GM23338 (cell line): ENCODE data around the gene BCR. TPM values are rescaled to one million over a fixed set of nuclear protein-coding genes. Genes with fewer than 3 reads are reported as not detected.

Experiments used
- ATAC-seq: fragments of 200-7000 bp; cut with Tn5 transposase; 3 replicates; pipeline ENCODE4 v1.9.1; 2020
- DNase-seq: peaks from one replicate; pipeline ENCODE4 v3.0.0-alpha.2; 2015; ENCODE audit warnings: low spot score
- H2AFZ ChIP-seq: fragments of 200-600 bp; sonication (generic); 2 replicates; pipeline ENCODE4 v1.8.0; 2016; ENCODE audit warnings: antibody characterized with exemption, mild to moderate bottlenecking, moderate library complexity
- H3F3A ChIP-seq: fragments of 200-600 bp; sonication (generic); replicated peaks from 2 replicates; pipeline ENCODE4 v1.8.0; 2017; ENCODE audit warnings: antibody characterized with exemption, mixed run types, low read depth
- H3K27ac ChIP-seq: fragments of 200-600 bp; sonication (generic); 2 replicates; pipeline ENCODE4 v1.6.1; 2016; ENCODE audit warnings: low read depth
- H3K27me3 ChIP-seq: fragments of 200-600 bp; sonication (generic); 2 replicates; pipeline ENCODE4 v1.8.0; 2016; ENCODE audit warnings: mild to moderate bottlenecking, mixed run types, moderate library complexity; ENCODE audit not compliant: insufficient read depth
- H3K36me3 ChIP-seq: fragments of 200-600 bp; sonication (generic); 2 replicates; pipeline ENCODE4 v1.8.0; 2016; ENCODE audit warnings: mild to moderate bottlenecking; ENCODE audit not compliant: insufficient read depth
- H3K4me1 ChIP-seq: fragments of 200-600 bp; sonication (generic); 2 replicates; pipeline ENCODE4 v1.8.0; 2016; ENCODE audit warnings: mild to moderate bottlenecking, moderate library complexity; ENCODE audit not compliant: insufficient read depth
- H3K4me2 ChIP-seq: fragments of 200-600 bp; sonication (generic); 2 replicates; pipeline ENCODE4 v1.7.1; 2017; ENCODE audit warnings: mixed run types
- H3K4me3 ChIP-seq: fragments of 200-600 bp; sonication (generic); 2 replicates; pipeline ENCODE4 v1.6.1; 2016; ENCODE audit warnings: mixed run types
- H3K79me2 ChIP-seq: fragments of 200-600 bp; sonication (generic); replicated peaks from 2 replicates; pipeline ENCODE4 v1.8.0; 2017; ENCODE audit warnings: mild to moderate bottlenecking; ENCODE audit not compliant: insufficient read depth
- H3K9me2 ChIP-seq: fragments of 200-600 bp; sonication (generic); 2 replicates; pipeline ENCODE4 v1.8.0; 2017; ENCODE audit not compliant: insufficient read depth
- H4K20me1 ChIP-seq: fragments of 200-600 bp; sonication (generic); replicated peaks from 2 replicates; pipeline ENCODE4 v1.8.0; 2017; ENCODE audit warnings: mild to moderate bottlenecking; ENCODE audit not compliant: insufficient read depth
- H3K27ac Mint-ChIP-seq: 2 replicates; pipeline ENCODE4 v1.8.0; 2020; ENCODE audit warnings: inconsistent platforms, mild to moderate bottlenecking, moderate library complexity, mixed read lengths
- H3K27me3 Mint-ChIP-seq: 3 replicates; pipeline ENCODE4 v1.8.0; 2022; ENCODE audit warnings: low read depth, mild to moderate bottlenecking, moderate library complexity, mixed read lengths, inconsistent platforms; ENCODE audit not compliant: insufficient read depth, poor library complexity
- H3K36me3 Mint-ChIP-seq: 3 replicates; pipeline ENCODE4 v1.8.0; 2021; ENCODE audit warnings: low read depth, mild to moderate bottlenecking, inconsistent platforms, moderate library complexity, mixed read lengths
- H3K4me1 Mint-ChIP-seq: 3 replicates; pipeline ENCODE4 v1.8.0; 2020; ENCODE audit warnings: mild to moderate bottlenecking, inconsistent platforms, mixed read lengths
- H3K4me3 Mint-ChIP-seq: 3 replicates; pipeline ENCODE4 v1.8.0; 2021; ENCODE audit warnings: moderate library complexity, mild to moderate bottlenecking, inconsistent platforms, mixed read lengths
- H3K9me3 Mint-ChIP-seq: 3 replicates; pipeline ENCODE4 v1.8.0; 2020; ENCODE audit warnings: moderate library complexity, mild to moderate bottlenecking, inconsistent platforms, mixed read lengths
- CREB1 ChIP-seq: fragments of 250-450 bp; sonication (Bioruptor Pico); IDR thresholded peaks from 2 replicates; pipeline ENCODE4 v1.5.0; 2020; ENCODE audit warnings: low read depth, mild to moderate bottlenecking, moderate library complexity
- EZH2 ChIP-seq: fragments of 200-600 bp; sonication (generic); IDR thresholded peaks from one replicate; pipeline ENCODE4 v1.8.0; 2017; ENCODE audit warnings: antibody characterized with exemption, mild to moderate bottlenecking, low read depth; ENCODE audit not compliant: unreplicated experiment
- EZH2phosphoT487 ChIP-seq: fragments of 200-600 bp; sonication (generic); IDR thresholded peaks from one replicate; pipeline ENCODE4 v1.8.1; 2018; ENCODE audit warnings: antibody characterized with exemption; ENCODE audit not compliant: unreplicated experiment
- JUNB ChIP-seq: IDR thresholded peaks from one replicate; pipeline ENCODE4 v1.6.1; 2016; ENCODE audit warnings: antibody characterized with exemption; ENCODE audit not compliant: unreplicated experiment
- NANOG ChIP-seq: IDR thresholded peaks from 2 replicates; pipeline ENCODE4 v1.6.1; 2016; ENCODE audit warnings: antibody characterized with exemption, borderline replicate concordance
- POLR2AphosphoS5 ChIP-seq: IDR thresholded peaks from 2 replicates; pipeline ENCODE4 v1.6.1; 2016; ENCODE audit warnings: antibody characterized with exemption, low read depth
- STAT1 ChIP-seq: IDR thresholded peaks from one replicate; pipeline ENCODE4 v1.6.1; 2016; ENCODE audit warnings: antibody characterized with exemption; ENCODE audit not compliant: unreplicated experiment
- ZNF114 ChIP-seq: fragments of 250-450 bp; sonication (Bioruptor Pico); IDR thresholded peaks from 2 replicates; pipeline ENCODE4 v1.5.0; 2020; ENCODE audit warnings: mild to moderate bottlenecking, moderate library complexity
- ZNF331 ChIP-seq: fragments of 250-450 bp; sonication (Bioruptor Pico); IDR thresholded peaks from 2 replicates; pipeline ENCODE4 v1.5.0; 2020; ENCODE audit warnings: low read depth, mild to moderate bottlenecking, moderate library complexity
- polyA plus RNA-seq: library from polyadenylated mRNA; unstranded; fragments of >200 nt; fragmentation: Nextera tagmentation; extraction: Ambion mirVana; gene quantifications from 2 replicates; pipeline ENCODE4 v1.2.1, GENCODE V29; 2016
- total RNA-seq: library from RNA; depleted of rRNA; stranded (reverse); fragments of >200 nt; shearing (Covaris generic); gene quantifications from 2 replicates; pipeline ENCODE4 v1.2.3, GENCODE V29; 2014
- TF ChIP-seq, protein P1 (sequence below): fragments of 250-450 bp; sonication (Bioruptor Pico); IDR thresholded peaks from 2 replicates; pipeline ENCODE4 v1.5.0; 2020; ENCODE audit warnings: mild to moderate bottlenecking, moderate library complexity
- TF ChIP-seq, protein P2 (sequence below), 2 experiments: fragments of 200-600 bp in 1 of 2; sonication (generic) in 1 of 2; conservative IDR thresholded peaks; 2 replicates each; pipeline versions ENCODE4 v1.5.1 to v1.6.1; 2016 to 2017; ENCODE audit warnings: antibody characterized with exemption in 2 of 2, low read depth in 2 of 2, mild to moderate bottlenecking in 2 of 2, moderate library complexity in 1 of 2
- TF ChIP-seq, protein P3 (sequence below): IDR thresholded peaks from 2 replicates; pipeline ENCODE4 v1.6.1; 2016; ENCODE audit warnings: antibody characterized with exemption
- TF ChIP-seq, protein P4 (sequence below): IDR thresholded peaks from one replicate; pipeline ENCODE4 v1.6.1; 2018; ENCODE audit warnings: antibody characterized with exemption; ENCODE audit not compliant: unreplicated experiment

The BCR gene
- total and polyA plus RNA-seq, 2 experiments from 2014 or later = 17.7 to 121 TPM

DNA sequence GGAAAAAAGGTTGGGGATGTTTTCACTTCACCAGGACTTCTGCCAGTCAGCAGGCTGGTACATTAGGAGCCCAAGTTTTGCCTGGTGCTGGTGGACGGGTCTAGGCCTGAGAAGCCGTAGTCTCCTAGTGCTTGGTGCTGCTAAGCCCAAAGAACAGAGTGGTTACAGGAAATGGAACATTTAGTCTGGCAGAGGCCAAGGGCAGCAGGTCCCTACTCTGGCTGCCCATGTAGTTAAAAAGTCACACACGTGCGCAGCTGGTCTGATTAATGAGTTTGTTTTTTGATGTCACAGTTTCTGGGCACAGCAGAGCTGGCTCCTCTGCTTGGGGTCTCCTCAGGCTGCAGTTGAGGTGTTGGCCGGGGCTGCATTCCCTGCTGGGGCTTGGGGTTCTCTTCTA is 20.6 kb downstream of the BCR start:
- TF ChIP-seq, protein P1, sequence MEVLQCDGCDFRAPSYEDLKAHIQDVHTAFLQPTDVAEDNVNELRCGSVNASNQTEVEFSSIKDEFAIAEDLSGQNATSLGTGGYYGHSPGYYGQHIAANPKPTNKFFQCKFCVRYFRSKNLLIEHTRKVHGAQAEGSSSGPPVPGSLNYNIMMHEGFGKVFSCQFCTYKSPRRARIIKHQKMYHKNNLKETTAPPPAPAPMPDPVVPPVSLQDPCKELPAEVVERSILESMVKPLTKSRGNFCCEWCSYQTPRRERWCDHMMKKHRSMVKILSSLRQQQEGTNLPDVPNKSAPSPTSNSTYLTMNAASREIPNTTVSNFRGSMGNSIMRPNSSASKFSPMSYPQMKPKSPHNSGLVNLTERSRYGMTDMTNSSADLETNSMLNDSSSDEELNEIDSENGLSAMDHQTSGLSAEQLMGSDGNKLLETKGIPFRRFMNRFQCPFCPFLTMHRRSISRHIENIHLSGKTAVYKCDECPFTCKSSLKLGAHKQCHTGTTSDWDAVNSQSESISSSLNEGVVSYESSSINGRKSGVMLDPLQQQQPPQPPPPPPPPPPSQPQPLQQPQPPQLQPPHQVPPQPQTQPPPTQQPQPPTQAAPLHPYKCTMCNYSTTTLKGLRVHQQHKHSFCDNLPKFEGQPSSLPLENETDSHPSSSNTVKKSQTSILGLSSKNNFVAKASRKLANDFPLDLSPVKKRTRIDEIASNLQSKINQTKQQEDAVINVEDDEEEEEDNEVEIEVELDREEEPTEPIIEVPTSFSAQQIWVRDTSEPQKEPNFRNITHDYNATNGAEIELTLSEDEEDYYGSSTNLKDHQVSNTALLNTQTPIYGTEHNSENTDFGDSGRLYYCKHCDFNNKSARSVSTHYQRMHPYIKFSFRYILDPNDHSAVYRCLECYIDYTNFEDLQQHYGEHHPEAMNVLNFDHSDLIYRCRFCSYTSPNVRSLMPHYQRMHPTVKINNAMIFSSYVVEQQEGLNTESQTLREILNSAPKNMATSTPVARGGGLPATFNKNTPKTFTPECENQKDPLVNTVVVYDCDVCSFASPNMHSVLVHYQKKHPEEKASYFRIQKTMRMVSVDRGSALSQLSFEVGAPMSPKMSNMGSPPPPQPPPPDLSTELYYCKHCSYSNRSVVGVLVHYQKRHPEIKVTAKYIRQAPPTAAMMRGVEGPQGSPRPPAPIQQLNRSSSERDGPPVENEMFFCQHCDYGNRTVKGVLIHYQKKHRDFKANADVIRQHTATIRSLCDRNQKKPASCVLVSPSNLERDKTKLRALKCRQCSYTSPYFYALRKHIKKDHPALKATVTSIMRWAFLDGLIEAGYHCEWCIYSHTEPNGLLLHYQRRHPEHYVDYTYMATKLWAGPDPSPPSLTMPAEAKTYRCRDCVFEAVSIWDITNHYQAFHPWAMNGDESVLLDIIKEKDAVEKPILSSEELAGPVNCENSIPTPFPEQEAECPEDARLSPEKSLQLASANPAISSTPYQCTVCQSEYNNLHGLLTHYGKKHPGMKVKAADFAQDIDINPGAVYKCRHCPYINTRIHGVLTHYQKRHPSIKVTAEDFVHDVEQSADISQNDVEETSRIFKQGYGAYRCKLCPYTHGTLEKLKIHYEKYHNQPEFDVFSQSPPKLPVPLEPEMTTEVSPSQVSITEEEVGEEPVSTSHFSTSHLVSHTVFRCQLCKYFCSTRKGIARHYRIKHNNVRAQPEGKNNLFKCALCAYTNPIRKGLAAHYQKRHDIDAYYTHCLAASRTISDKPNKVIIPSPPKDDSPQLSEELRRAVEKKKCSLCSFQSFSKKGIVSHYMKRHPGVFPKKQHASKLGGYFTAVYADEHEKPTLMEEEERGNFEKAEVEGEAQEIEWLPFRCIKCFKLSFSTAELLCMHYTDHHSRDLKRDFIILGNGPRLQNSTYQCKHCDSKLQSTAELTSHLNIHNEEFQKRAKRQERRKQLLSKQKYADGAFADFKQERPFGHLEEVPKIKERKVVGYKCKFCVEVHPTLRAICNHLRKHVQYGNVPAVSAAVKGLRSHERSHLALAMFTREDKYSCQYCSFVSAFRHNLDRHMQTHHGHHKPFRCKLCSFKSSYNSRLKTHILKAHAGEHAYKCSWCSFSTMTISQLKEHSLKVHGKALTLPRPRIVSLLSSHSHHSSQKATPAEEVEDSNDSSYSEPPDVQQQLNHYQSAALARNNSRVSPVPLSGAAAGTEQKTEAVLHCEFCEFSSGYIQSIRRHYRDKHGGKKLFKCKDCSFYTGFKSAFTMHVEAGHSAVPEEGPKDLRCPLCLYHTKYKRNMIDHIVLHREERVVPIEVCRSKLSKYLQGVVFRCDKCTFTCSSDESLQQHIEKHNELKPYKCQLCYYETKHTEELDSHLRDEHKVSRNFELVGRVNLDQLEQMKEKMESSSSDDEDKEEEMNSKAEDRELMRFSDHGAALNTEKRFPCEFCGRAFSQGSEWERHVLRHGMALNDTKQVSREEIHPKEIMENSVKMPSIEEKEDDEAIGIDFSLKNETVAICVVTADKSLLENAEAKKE (CRISPR knock-in tag) = no peak
- no peak for TF ChIP-seq EZH2
- no peak for TF ChIP-seq STAT1
- TF ChIP-seq, protein P2, sequence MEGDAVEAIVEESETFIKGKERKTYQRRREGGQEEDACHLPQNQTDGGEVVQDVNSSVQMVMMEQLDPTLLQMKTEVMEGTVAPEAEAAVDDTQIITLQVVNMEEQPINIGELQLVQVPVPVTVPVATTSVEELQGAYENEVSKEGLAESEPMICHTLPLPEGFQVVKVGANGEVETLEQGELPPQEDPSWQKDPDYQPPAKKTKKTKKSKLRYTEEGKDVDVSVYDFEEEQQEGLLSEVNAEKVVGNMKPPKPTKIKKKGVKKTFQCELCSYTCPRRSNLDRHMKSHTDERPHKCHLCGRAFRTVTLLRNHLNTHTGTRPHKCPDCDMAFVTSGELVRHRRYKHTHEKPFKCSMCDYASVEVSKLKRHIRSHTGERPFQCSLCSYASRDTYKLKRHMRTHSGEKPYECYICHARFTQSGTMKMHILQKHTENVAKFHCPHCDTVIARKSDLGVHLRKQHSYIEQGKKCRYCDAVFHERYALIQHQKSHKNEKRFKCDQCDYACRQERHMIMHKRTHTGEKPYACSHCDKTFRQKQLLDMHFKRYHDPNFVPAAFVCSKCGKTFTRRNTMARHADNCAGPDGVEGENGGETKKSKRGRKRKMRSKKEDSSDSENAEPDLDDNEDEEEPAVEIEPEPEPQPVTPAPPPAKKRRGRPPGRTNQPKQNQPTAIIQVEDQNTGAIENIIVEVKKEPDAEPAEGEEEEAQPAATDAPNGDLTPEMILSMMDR (conservative IDR thresholded peaks at IDR 0.05; ENCODE audit: low read depth in 2 of 2) = no peak
- no peak for TF ChIP-seq CREB1 (CRISPR knock-in tag)
- TF ChIP-seq ZNF331 (CRISPR knock-in tag) = no peak
- TF ChIP-seq, protein P3, sequence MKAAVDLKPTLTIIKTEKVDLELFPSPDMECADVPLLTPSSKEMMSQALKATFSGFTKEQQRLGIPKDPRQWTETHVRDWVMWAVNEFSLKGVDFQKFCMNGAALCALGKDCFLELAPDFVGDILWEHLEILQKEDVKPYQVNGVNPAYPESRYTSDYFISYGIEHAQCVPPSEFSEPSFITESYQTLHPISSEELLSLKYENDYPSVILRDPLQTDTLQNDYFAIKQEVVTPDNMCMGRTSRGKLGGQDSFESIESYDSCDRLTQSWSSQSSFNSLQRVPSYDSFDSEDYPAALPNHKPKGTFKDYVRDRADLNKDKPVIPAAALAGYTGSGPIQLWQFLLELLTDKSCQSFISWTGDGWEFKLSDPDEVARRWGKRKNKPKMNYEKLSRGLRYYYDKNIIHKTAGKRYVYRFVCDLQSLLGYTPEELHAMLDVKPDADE = no peak
- no peak for TF ChIP-seq JUNB
- TF ChIP-seq NANOG = no peak
- TF ChIP-seq POLR2AphosphoS5 = no peak
- TF ChIP-seq, protein P4, sequence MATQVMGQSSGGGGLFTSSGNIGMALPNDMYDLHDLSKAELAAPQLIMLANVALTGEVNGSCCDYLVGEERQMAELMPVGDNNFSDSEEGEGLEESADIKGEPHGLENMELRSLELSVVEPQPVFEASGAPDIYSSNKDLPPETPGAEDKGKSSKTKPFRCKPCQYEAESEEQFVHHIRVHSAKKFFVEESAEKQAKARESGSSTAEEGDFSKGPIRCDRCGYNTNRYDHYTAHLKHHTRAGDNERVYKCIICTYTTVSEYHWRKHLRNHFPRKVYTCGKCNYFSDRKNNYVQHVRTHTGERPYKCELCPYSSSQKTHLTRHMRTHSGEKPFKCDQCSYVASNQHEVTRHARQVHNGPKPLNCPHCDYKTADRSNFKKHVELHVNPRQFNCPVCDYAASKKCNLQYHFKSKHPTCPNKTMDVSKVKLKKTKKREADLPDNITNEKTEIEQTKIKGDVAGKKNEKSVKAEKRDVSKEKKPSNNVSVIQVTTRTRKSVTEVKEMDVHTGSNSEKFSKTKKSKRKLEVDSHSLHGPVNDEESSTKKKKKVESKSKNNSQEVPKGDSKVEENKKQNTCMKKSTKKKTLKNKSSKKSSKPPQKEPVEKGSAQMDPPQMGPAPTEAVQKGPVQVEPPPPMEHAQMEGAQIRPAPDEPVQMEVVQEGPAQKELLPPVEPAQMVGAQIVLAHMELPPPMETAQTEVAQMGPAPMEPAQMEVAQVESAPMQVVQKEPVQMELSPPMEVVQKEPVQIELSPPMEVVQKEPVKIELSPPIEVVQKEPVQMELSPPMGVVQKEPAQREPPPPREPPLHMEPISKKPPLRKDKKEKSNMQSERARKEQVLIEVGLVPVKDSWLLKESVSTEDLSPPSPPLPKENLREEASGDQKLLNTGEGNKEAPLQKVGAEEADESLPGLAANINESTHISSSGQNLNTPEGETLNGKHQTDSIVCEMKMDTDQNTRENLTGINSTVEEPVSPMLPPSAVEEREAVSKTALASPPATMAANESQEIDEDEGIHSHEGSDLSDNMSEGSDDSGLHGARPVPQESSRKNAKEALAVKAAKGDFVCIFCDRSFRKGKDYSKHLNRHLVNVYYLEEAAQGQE = no peak
- no peak for TF ChIP-seq EZH2phosphoT487
- no peak for TF ChIP-seq ZNF114 (CRISPR knock-in tag)
- Histone ChIP-seq H2AFZ (no peak overlapping the region), H3K36me3 (no peaks in the 10 kb centered on the region; the same call in 1 of the 2 replicates), H3K4me1 (peaks cover 26% of the 10 kb centered on the region), H3K9me2 (no peaks in the 10 kb centered on the region), H3K79me2 (peaks cover 100% of the 10 kb centered on the region), H3K27me3 (no peaks in the 10 kb centered on the region), H3F3A (0 out of 2 replicates have a peak, but pooled peaks cover 2% of the 10 kb centered on the region), H3K4me2 (0 out of 2 replicates have a peak overlapping the region, but pooled peaks have one; percentile 38), H3K27ac (peak overlapping the region; percentile 76; the same call in 1 of the 2 replicates), H4K20me1 (peaks cover 63% of the 10 kb centered on the region), H3K4me3 (no peak overlapping the region)
- H3K27ac Mint-ChIP-seq = no peak overlapping the region
- no peaks in the 10 kb centered on the region for H3K9me3 Mint-ChIP-seq
- peaks cover 37% of the 10 kb centered on the region for H3K36me3 Mint-ChIP-seq
- peaks cover 12% of the 10 kb centered on the region for H3K27me3 Mint-ChIP-seq
- DNase-seq = no peak
- no peak overlapping the region for H3K4me3 Mint-ChIP-seq
- ATAC-seq = no peak
- H3K4me1 Mint-ChIP-seq = peaks cover 70% of the 10 kb centered on the region
